ENCODE results near the gene APMAP. TPM values are rescaled to one million over a fixed set of nuclear protein-coding genes. Genes with fewer than 3 reads are reported as not detected.

APMAP gene
- total RNA-seq, 1 donor from 2014 or later, result 26.8 TPM

Other genes with a start within 250 kb of the APMAP start
- gene CST7, start 43.5 kb downstream of the APMAP start, total RNA-seq, result 1.4 TPM
- gene ACSS1, start 65.4 kb upstream of the APMAP start, total RNA-seq, result 135 TPM
- 0.14 TPM for gene VSX1, start 89.4 kb upstream of the APMAP start, total RNA-seq
- 132 TPM for gene ENTPD6, start 203.0 kb upstream of the APMAP start, total RNA-seq